MM.1S (cell line): ENCODE measurements around the gene FERMT2.

Experiments used
- DNase-seq: peaks from one replicate; pipeline ENCODE4 v3.0.0-alpha.2; 2015
- H2AFZ ChIP-seq: fragments of 300-600 bp; sonication (generic); 2 replicates; pipeline ENCODE4 v1.6.0; 2016; ENCODE audit warnings: antibody characterized with exemption, low read length
- H3F3A ChIP-seq: fragments of 300-600 bp; sonication (generic); 2 replicates; pipeline ENCODE4 v1.6.1; 2016; ENCODE audit warnings: mild to moderate bottlenecking, antibody characterized with exemption, low read length, moderate library complexity, mixed read lengths; ENCODE audit not compliant: insufficient read depth
- H3K27ac ChIP-seq: fragments of 300-600 bp; sonication (generic); 2 replicates; pipeline ENCODE4 v1.5.1; 2016; ENCODE audit warnings: mild to moderate bottlenecking, low read length
- H3K27me3 ChIP-seq: fragments of 300-600 bp; sonication (generic); replicated peaks from 2 replicates; pipeline ENCODE4 v1.6.0; 2016; ENCODE audit warnings: low read length; ENCODE audit not compliant: insufficient read depth
- H3K36me3 ChIP-seq: fragments of 300-600 bp; sonication (generic); replicated peaks from 2 replicates; pipeline ENCODE4 v1.6.1; 2016; ENCODE audit warnings: mild to moderate bottlenecking, low read length, mixed read lengths; ENCODE audit not compliant: insufficient read depth
- H3K4me1 ChIP-seq: fragments of 300-600 bp; sonication (generic); 2 replicates; pipeline ENCODE4 v1.6.1; 2016; ENCODE audit warnings: low read length, mixed read lengths
- H3K4me2 ChIP-seq: fragments of 300-600 bp; sonication (generic); 2 replicates; pipeline ENCODE4 v1.6.0; 2016; ENCODE audit warnings: low read depth, low read length
- H3K4me3 ChIP-seq: fragments of 300-600 bp; sonication (generic); 2 replicates; pipeline ENCODE4 v1.5.1; 2016; ENCODE audit warnings: low read length, mixed read lengths
- H3K79me2 ChIP-seq: fragments of 300-600 bp; sonication (generic); 2 replicates; pipeline ENCODE4 v1.6.1; 2016; ENCODE audit warnings: mixed run types, low read length, mixed read lengths
- H3K9ac ChIP-seq: fragments of 300-600 bp; sonication (generic); 2 replicates; pipeline ENCODE4 v1.6.1; 2016; ENCODE audit warnings: low read length, mixed read lengths
- H3K9me2 ChIP-seq: fragments of 300-600 bp; sonication (generic); replicated peaks from 2 replicates; pipeline ENCODE4 v1.6.1; 2016; ENCODE audit warnings: mild to moderate bottlenecking, low read length, mixed read lengths; ENCODE audit not compliant: insufficient read depth
- H3K9me3 ChIP-seq: fragments of 300-600 bp; sonication (generic); replicated peaks from 2 replicates; pipeline ENCODE4 v1.6.1; 2016; ENCODE audit warnings: mild to moderate bottlenecking, low read length, mixed read lengths; ENCODE audit not compliant: insufficient read depth
- H4K20me1 ChIP-seq: fragments of 300-600 bp; sonication (generic); 2 replicates; pipeline ENCODE4 v1.6.1; 2016; ENCODE audit warnings: mild to moderate bottlenecking, low read length, moderate library complexity, mixed read lengths; ENCODE audit not compliant: insufficient read depth
- CTCF ChIP-seq: fragments of 300-600 bp; sonication (generic); IDR thresholded peaks from 2 replicates; pipeline ENCODE4 v1.5.1; 2016; ENCODE audit warnings: antibody characterized with exemption, low read length, mixed read lengths
- EZH2 ChIP-seq: fragments of 300-600 bp; sonication (generic); optimal IDR thresholded peaks from 2 replicates; pipeline ENCODE3; 2017; ENCODE audit warnings: low read depth, mild to moderate bottlenecking, antibody characterized with exemption, low read length, mixed read lengths
- EZH2phosphoT487 ChIP-seq: fragments of 300-600 bp; sonication (generic); IDR thresholded peaks from 2 replicates; pipeline ENCODE4 v1.6.1; 2018; ENCODE audit warnings: antibody characterized with exemption, low read length

The FERMT2 gene

DNA sequence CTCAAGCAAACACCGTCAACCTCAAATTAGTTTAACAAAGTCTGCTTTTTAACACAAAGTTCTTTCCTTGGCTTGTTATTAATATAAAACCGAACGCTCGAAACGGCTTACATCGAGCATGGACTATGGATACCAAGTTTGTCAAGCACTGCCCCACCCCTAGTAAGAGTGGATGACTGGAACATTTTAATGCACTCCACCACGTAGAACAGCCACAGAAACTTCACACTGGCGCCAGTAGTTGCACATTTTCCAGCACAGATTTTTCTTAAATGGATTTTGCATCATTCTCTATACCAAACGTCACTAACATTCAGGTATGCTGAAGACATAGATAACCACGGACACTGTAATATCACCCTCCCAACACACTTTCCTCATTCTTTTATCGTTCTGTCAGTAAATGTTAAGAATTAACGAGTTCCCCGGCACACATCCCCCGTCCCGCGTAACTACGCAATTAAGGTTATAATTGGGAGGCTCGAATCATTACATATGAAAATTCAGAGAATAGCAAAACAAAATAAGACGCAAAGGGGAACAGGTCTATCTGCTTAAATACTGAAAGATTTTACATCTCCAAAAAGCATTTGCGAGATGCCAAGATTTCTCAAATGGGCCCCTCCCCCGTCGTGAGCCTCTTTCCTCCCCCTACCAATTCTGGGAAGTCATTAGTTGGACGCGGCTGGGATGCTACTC lies 990 bp downstream of the FERMT2 start:
- Histone ChIP-seq H3F3A (no peaks in the 10 kb centered on the region), H3K4me2 (peak overlapping the region; percentile 76), H2AFZ (peak overlapping the region; percentile 69; the same call in 1 of the 2 replicates), H3K9me3 (no peaks in the 10 kb centered on the region), H3K4me3 (peak overlapping the region; percentile 67), H3K27ac (no peak overlapping the region), H3K27me3 (no peaks in the 10 kb centered on the region), H4K20me1 (no peaks in the 10 kb centered on the region), H3K4me1 (no peaks in the 10 kb centered on the region), H3K9me2 (no peaks in the 10 kb centered on the region), H3K36me3 (no peaks in the 10 kb centered on the region), H3K9ac (no peak overlapping the region), H3K79me2 (no peaks in the 10 kb centered on the region)
- no peak for TF ChIP-seq EZH2phosphoT487
- no peak for TF ChIP-seq EZH2
- TF ChIP-seq CTCF: no peak
- no peak for DNase-seq

DNA sequence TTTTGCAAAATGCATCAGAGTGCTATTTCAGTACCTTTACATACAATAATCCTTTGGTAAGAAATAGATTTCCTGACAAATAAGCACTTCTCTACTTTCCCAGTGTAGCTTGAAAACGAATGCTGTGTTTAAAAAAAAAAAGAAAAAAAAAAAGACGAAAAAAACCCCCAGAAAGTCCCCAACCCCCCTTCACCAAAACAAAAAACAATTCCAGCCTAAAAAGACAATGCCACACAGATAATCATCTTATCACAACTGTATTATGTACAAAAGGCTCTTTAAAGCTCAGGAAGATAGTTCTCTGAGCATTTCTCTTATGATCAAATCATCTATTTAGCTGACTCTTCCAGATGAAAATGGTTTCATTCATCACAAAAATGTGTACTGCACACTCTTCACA lies 1.6 kb downstream of the FERMT2 start:
- Histone ChIP-seq H3F3A (no peaks in the 10 kb centered on the region), H3K4me2 (no peak overlapping the region), H3K27me3 (no peaks in the 10 kb centered on the region), H3K4me3 (no peak overlapping the region), H3K9me2 (no peaks in the 10 kb centered on the region), H2AFZ (no peak overlapping the region), H3K36me3 (no peaks in the 10 kb centered on the region), H3K79me2 (no peaks in the 10 kb centered on the region), H3K9ac (no peak overlapping the region), H3K27ac (no peak overlapping the region), H3K4me1 (no peaks in the 10 kb centered on the region), H4K20me1 (no peaks in the 10 kb centered on the region), H3K9me3 (no peaks in the 10 kb centered on the region)
- no peak for DNase-seq
- no peak for TF ChIP-seq EZH2
- no peak for TF ChIP-seq EZH2phosphoT487
- no peak for TF ChIP-seq CTCF

DNA sequence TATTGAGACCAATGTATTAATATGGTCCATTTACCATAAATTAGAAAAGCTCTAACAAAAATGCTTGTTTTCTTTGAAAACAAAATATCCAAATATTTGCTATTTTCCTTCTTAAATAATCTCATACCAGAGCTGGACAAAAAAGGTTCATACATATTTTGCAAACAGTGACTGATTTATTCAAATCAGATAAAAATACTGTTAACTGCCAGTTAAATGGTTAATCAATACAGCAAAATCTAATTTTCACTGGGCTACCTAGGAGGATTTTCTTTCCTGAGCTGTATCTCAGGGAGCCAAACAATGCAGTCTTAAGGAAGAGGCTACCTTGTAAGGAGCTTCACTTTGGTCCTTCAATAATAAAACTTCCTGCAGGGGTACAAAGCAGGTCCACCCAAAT lies 2.0 kb downstream of the FERMT2 start:
- H4K20me1 ChIP-seq: no peaks in the 10 kb centered on the region
- no peak for DNase-seq
- H3K36me3 ChIP-seq: no peaks in the 10 kb centered on the region
- no peaks in the 10 kb centered on the region for H3K27me3 ChIP-seq
- no peaks in the 10 kb centered on the region for H3K9me2 ChIP-seq
- no peaks in the 10 kb centered on the region for H3F3A ChIP-seq
- H2AFZ ChIP-seq: no peak overlapping the region
- H3K9ac ChIP-seq: no peak overlapping the region
- no peak overlapping the region for H3K27ac ChIP-seq
- no peak for TF ChIP-seq EZH2phosphoT487
- no peak for TF ChIP-seq CTCF
- TF ChIP-seq EZH2: no peak
- H3K4me2 ChIP-seq: no peak overlapping the region
- no peaks in the 10 kb centered on the region for H3K4me1 ChIP-seq
- H3K9me3 ChIP-seq: no peaks in the 10 kb centered on the region
- H3K79me2 ChIP-seq: no peaks in the 10 kb centered on the region
- no peak overlapping the region for H3K4me3 ChIP-seq
